SHP77 treated with DMSO at 0.1 percent for 48 hours (cell line): ENCODE data around the gene ATOH8.

Source experiments
- DNase-seq: peaks from one replicate; lab custom pipeline; 2025; lab: John Stamatoyannopoulos, UW

The ATOH8 gene

DNA sequence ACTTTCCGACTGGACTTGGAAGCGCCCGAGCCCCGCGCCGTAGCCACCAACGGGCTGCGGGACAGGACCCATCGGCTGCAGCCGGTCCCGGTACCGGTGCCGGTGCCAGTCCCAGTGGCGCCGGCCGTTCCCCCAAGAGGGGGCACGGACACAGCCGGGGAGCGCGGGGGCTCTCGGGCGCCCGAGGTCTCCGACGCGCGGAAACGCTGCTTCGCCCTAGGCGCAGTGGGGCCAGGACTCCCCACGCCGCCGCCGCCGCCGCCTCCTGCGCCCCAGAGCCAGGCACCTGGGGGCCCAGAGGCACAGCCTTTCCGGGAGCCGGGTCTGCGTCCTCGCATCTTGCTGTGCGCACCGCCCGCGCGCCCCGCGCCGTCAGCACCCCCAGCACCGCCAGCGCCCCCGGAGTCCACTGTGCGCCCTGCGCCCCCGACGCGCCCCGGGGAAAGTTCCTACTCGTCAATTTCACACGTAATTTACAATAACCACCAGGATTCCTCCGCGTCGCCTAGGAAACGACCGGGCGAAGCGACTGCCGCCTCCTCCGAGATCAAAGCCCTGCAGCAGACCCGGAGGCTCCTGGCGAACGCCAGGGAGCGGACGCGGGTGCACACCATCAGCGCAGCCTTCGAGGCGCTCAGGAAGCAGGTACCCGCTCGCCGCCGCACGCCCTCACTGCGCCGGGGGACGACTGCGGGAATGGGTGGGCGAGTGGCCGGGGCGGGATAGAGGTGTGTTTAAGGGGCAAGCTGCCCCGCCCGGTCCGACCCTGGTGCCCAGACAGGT lies 713 bp downstream of the ATOH8 start:
- DNase-seq, result no peak

DNA sequence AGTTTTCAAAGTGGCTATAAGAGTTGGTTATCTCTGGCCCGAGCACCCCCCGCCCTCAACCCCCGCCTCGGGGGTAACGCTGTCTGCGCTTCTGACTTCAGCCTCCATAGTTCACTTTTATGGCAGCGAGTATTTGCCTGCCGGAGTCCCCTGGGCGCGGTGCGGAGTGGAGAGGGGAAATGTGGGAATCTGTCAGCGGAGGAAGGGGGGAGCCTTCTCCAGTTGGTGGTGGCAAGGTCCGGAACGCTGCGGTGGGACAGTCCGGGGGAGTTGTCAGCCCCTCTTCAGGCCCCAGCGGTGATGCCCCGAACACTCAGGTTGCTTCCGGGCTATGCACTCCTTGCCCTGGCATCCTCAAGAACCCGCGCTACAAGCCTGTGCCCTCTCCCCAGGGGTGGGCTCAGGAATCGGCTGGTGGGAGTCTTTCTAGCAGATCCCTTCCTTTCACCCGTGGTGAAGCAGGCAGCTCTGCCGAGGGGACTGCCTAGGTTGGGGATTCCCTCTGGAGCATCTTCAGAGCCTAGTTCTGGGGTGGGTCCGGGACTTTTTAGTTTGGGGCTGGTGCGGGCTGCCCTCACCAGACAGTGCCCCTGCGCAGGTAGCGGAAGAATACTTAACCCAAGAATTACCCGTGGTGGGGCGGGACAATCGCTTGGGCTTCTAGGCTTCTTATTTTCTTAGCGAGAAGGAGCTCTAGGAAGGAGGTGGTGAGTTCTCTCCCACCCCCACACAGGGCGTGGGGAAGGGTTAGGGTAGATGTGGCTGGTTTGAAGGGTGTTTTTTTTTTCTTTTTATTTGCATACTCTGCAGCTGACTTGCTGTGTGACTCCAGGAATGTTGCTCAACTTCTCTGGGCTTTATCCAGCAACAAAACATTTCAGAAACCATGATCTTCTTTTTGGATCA lies 1.6 kb downstream of the ATOH8 start:
- no peak for DNase-seq

DNA sequence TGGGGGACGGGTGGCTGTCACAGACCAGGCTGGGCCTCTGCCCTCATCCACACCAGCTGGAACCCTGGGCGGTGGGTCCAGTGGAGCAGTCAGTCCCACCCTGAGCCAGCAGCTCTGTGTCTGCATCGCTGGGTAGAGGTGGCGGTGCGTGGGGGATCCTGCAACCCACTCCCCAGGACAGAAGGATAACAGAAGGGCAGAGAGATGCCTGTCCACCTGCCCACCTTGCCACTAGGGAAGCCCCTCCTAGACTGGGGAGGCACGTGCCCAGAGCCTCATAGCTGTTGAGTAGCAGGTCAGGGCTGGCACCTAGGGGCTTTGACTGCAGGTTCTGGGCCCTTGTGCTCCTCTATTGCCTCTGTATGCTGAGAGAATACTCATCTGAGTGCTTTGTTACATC lies 2.4 kb downstream of the ATOH8 start:
- DNase-seq, result no peak

DNA sequence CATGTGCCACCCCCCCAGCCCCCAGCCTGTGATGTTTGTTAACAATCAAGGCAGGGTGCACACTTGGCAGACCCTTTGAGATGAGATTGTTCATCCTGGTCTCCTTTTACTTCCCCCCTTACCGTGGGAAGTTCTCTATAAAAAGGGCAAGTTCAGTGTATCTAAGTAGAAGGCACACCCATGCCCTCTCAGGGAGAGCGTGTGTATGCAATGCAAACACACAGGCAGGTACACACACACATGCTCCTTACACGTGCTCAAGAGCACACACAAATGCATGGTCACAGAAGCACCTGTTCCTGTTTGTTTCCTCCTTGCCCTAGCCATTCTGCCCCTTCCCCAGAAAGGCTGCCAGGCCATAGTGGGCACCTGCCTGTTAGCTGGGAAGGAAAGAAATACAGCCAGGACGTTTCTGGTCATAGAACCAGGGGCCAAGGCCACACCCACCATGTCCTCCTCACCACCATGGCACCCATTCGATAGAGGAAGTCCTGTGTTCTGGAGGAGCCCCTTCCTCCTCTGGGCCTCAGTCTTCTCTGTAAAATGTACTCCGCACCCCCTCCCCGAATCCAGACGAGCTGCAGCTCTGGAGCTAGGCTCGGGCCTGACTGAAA lies 3.1 kb downstream of the ATOH8 start:
- peak; percentile 40 for DNase-seq

DNA sequence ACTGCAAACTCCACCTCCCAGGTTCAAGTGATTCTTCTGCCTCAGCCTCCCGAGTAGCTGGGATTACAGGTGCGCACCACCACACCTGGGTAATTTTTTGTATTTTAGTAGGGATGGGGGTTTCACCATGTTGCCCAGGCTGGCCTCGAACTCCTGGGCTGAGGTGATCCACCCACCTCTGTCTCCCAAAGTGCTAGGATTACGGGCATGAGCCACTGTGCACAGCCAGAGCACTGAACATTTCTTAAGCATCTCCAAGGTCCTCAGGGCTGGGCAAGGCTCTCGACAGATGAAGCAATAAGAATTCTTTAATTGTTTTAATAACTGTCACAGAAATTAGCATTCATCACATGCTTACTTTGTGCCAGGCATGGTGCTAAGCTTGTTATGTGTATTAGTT lies 4.1 kb downstream of the ATOH8 start:
- no peak for DNase-seq

DNA sequence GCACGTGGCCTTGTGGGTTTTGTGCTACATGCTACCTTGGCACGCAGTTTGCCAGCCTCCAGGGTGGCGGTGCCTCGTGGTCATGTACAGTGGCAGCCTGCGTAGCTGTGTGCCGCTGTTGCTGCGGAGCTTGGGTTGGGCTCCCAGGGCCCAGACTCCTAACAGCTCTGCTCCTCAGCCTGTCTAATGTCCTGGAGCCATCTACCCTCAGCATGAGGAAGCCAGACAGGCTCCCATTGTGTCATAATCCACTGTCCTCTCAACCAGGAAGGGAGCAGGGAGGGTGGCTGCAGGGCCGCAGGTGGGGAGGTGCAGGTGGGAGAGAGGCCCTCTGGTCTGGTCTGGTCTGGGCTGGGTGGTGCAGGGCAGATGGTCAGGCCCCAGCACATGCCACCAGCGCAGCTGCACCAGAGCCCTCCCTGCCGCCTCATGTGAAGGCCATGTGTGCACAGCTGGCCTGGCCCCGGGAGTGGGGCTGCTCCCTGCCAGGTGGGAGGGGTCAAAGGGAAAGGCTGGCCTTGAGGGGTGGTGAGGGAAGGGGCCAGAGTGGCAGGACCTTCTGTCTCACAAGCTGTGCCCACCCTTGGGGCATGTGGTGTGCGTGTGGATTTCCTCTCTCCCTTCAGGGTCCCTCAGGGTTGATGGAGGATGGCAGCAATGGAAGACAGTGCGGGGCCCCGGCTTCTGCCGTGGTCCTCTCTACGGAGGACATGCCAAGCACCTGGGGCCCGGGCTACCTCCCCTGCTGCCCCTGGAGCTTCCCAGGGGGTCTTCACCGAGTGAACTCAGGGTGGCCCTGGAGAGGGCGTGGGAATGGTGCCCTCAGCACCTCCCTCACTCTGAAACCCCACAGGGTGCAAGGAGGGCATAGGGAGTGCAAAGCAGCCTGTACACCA lies 4.8 kb downstream of the ATOH8 start:
- DNase-seq, result peak; percentile 83

DNA sequence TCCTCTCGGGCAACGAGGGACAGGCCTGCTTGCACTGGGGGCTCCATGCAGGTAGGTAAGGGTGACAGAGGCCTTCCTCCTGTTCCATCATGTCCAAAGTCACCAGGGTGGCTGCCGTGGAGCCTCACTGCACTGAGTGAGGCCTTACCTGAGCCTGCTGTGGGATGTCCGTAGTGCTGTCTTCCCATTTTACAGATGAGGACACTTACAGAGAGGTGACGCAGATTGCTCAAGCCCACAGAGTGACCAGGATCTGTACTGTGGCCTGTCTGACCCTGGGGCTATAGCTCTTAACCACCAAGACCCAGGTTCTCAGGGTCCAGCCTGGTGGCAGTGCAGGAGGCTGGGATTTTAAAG lies 5.4 kb downstream of the ATOH8 start:
- DNase-seq, result no peak

DNA sequence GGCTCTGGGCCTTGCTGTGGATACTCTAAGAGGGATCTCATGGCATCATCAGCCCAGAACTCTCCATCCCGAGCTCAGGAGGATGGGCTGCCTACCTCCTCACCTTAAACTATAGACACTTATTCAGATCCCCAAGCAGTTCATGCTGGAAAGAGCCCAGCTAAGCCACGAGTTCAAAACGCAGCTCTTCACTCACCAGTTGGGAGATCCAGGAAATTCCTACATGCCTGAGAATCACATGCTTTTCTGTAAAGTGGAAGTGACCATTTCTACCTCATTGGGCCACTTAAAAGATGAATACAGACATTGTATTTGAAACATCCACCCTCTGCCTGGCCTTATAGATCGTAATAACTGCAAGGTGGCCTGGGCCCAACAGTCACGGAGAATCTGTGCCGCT lies 6.6 kb downstream of the ATOH8 start:
- DNase-seq, result no peak

DNA sequence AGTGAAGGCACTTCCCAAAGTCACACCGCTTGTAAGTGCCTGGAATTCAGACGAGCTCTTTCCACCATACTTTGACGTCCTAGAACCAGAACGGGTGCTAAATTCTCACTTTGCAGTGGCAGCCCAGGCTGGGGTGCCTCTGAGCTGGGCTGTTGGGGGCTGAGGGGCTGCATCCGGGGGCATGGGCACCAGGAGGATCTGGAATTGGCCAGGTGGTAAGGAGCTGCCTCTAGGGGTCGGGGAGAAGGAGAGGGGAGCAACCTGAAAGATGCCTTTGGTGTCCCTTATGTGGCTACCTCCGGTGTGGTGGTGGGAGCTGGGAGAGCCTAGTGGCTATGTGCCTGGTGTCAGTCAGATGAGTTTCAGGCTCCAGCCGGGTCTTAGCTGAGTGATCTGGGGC lies 7.1 kb downstream of the ATOH8 start:
- DNase-seq, result no peak

DNA sequence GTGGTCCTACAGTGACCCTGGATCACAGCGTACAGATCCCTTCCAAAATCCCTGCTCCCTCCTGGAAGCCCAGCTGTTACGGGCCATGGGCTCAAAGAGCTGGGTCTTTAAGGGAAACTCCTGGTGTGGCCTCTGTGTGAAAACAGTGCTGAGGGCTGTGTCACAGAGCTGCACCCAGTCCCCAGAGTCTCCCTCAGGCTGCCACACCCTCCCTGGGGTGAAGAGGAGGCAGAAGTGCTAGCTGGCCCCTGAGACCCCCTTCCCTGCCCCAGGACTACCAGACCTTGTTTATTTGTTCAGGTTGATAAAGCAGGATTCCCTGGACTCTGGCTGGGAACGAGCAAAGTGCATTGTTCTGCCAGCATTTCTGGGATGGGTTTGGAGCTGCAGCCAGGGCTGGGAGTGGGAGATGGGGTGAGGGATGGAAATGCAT lies 7.7 kb downstream of the ATOH8 start:
- no peak for DNase-seq

DNA sequence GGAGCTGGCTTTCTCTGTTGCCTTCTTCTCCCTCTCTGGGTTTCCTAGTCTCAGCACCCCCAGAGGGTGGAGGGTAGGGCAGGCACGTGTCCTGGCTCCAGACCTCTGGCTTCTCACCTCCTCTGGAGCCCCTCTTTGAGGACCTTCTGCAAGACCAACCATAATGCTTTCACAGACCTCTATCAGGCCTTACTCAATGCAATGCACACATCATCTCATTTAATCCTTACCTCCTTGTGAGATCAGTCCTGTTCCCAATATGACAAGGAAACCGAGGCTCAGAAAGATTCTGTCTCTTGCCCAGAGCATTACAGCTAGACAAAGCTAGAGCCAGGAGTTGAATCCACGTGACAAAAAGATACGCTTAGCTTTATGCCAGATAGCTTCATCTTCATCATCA lies 8.2 kb downstream of the ATOH8 start:
- no peak for DNase-seq

DNA sequence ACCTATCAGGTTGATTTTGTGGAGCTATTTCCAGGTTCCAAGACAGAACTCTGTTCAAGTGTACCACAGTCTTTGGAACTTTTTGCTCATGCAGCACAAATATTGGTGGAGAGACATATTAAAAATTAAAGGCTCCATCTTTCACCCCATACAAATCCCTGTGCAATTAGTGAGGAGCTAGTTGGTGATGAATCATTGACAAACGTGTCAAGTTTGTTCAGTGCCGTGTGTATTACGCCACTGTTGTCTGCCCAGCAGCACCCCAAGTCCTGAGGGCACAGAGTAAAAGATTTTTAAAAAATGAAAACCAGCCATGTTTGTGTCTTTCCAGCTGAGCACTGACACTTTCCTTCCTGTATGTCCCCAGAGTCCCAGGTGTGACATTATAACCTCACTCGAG lies 9.3 kb downstream of the ATOH8 start:
- no peak for DNase-seq

DNA sequence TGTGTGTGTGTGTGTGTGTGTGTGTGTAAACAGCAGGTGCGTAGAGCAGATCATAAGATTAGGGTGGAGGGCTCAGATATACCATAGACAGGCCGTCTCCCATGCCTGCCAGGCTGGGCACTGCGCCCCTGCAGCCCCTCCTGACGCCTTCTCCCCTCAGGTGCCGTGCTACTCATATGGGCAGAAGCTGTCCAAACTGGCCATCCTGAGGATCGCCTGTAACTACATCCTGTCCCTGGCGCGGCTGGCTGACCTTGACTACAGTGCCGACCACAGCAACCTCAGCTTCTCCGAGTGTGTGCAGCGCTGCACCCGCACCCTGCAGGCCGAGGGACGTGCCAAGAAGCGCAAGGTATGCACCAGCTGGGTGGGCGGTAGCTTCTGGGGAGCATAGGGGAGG lies 10.0 kb downstream of the ATOH8 start:
- DNase-seq, result no peak

DNA sequence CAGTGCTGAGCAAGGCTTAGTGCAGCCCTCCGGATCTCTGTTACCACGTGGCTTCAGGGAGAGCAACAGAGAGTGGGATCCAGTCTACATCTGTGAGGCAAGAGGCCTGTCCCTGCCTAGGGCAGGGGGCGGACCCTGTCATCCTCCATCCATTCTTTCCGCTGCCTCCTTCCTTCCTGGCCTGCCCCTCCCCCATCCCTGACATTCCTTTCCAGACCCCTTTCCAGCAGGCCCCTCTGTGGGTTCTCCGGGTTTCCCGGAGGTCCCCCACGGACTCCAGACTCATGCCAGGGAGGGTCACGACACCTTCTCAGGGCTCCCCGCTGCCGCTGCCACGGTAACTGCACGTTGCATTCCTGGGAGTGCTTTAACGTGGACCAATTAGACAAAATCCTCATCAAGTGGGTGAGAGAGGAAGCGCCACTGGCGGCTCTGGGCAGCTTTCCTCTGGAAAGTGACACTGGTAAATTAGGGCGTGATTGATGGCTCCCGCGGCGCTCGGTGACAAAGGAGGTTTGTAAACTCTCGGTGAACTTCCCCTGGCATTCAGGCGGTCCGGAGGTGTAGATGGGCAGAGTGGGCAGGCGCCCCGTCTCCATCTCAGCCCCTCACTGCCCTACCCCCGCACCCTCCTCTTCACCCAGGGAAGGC lies 11.4 kb downstream of the ATOH8 start:
- DNase-seq, result no peak

DNA sequence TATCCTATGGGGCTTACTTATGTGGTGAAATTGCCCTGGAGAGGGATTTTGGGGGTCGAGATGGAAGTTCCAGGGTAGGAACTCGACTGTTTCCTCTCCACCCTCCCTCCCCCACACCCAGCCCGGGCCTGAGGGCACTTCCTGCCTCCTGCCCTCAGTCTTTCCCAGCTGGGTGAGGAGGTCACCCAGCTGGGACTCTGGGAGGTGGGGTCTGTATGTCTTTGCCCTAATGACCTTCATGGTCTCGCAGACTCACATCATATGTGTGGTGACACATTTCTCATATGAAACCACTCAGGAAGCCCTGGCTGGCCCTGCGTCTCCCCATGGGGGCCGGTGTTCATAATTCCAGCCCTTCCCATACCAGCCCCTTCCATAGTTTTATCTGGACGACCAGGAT lies 12.4 kb downstream of the ATOH8 start:
- no peak for DNase-seq

DNA sequence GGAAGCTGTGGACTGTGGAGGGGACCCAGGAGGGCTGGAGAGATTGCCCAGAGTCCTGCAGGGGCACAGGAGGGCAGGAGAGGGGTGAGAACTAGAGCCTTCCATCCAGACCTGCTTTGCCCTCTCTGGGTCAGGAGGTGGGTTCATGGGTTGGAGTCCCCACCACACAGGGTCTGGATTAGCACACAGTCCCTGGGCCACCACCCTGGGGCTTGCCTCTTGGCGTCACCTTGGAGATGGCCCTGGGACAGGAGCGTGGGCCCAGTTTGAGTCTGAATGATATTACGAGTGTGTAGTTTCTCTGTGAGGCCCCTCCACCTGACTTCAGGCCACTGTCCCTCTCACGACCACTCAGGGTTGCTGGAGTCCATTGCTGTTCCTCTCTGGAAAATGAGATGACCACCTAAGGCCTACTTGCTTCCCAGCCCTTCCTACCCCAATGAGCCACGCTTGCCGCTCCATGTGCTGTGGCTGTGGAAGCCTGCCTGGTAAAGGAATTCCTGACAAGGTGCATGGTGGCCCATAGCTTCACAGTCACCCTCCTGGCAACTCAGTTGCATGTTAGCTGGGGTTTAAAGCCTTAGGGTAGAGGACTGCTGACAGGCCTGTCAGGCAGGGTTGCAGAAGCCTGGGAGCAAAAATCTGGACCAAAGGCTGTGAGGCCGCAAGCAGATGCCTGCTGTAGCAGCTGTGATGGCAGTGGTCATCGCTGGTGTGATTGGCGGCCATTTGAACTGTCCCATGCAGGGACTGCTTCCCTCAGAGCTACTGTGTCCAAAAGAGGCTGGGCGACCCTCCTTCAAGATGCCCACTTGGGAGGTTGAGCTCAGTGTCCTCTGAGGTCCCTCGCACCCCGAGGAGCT lies 14.2 kb downstream of the ATOH8 start:
- no peak for DNase-seq

DNA sequence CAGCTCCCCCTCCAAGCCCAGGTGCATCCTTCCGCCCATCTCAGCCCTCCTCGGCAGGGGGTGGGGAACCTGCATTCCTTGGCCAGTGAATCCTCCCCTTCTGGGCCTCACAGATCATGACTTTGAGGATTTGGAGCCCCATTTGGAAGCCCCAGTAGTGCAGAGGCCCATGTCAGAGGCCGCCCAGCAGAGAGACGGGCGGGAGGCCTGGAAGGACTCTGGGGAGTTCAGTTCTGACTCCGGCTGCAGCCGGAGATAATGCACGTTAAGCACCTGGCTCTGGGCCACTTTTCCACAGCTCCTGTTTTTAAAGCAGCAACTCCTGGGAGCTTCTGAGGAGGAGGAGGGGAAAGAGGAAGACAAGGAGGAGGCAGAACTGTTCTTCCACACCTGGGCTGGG lies 14.9 kb downstream of the ATOH8 start:
- no peak for DNase-seq

DNA sequence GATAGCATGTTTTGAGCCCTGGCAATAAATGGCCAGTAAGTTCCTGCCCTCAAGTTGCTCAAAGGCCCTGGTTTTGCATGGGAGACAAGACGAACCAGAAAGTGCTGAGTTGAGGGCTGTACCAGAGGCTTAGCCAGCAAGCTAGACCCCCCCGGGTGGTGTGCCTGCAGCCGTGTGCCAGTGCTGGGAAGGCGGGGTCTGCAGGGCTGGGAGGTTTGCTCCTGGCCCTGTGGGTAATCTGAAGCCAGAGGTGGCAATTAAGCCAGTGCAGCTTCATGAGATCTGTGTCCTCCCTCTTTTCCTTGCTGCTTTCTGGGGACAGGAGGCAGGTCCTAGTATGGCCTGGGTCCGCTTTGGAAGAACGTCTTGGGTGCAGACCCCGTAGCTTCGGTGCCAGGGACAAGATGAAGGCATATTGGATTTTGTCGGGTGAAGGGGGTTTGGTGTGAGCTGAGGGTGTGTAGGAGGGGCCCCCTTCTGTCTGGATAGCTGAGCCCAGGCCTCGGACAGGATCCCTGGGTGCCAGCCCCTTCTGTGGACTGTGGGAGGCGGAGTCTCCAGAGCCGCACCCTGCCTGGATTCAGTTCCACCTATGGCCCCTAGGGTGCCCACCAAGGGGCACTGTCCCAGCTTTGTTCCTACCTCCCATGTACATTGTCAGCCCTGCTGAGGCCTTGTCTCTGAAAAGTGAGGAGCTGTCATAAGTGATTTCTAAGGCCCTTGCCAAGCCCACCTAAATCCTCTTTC lies 15.6 kb downstream of the ATOH8 start:
- DNase-seq, result peak; percentile 16

DNA sequence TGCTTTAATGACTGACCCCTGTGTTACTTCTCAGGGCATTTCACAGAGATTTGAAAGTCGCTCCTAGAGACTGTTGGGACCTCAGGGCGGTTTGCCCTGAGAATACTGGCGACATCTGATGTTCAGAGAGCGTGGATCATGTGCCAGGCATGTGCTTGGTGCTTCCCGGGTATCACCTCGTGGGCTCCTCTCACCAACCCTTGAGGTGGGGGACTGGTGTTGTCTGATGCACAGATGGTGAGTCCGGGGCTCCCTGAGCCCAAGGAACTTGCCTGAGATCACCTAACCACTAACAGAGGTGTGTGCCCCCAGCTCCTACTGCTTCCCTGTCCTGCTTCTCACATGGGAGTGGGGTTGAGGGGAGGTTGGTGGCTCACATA lies 16.2 kb downstream of the ATOH8 start:
- DNase-seq, result no peak

DNA sequence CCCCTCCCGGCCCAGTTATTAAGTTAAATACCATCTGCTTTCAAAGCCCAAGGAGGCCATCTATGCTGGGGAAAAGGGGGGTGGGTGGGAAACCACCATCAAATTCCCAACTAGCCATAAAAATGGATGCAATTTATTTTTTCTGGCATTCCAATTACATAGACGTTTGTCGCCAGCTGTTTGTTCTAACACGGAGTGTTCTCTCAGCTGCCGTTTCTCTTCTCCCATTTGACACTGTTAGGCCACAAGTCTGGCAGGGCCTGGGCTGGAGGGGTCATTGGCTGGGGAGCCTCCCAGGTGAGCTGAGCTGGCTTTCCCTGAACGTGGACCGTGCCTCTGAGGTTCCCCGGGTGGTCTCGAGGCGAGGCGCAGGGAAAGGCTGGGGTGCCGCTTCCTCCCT lies 16.6 kb downstream of the ATOH8 start:
- no peak for DNase-seq
